ENCODE data around the gene HEXIM2. TPM values are rescaled to one million over a fixed set of nuclear protein-coding genes. Genes with fewer than 3 reads are reported as not detected.

The HEXIM2 gene
- total RNA-seq, 5 donors from 2014 or later (not counting 1 experiment from before 2014, with no cell fraction given) = 2.0 to 5.8 (median 3.3) TPM

- H3K4me1 Mint-ChIP-seq = peaks cover 18 to 24% (median 23%) of the 10 kb centered on the region in 3 donors
- POLR2A ChIA-PET = interaction anchor here in 1 of 2 donors (0.6 kb wide), 1 partner anchor 20 kb away, joined by 3 read pairs; no protein-coding TSS in a partner anchor
- ATAC-seq (replicated peaks in 1 of 4) (no peak), DNase-seq (no peak)
- H3K4me3 Mint-ChIP-seq = peak overlapping the region in 1 of 3 donors; percentile 82
- H3K27ac Mint-ChIP-seq = peak overlapping the region; percentile 59 to 68
- Histone ChIP-seq H3K27ac (ENCODE audit: low read length) (peak overlapping the region; percentile 38), H3K36me3 (ENCODE audit: control insufficient read depth in 2 of 2, extremely low read depth in 1 of 2, insufficient read depth in 1 of 2, low read length in 1 of 2) (no peaks in the 10 kb centered on the region), H3K4me3 (ENCODE audit: control insufficient read depth in 1 of 2, extremely low read depth in 1 of 2, low read length in 1 of 2) (no peak overlapping the region), H3K27me3 (replicated peaks in 1 of 2; ENCODE audit: control insufficient read depth in 2 of 2, extremely low read depth in 1 of 2, insufficient read depth in 2 of 2, low read length in 1 of 2) (no peaks in the 10 kb centered on the region), H3K9me3 (no peaks in the 10 kb centered on the region), H3K4me1 (ENCODE audit: control insufficient read depth in 1 of 2, extremely low read depth in 1 of 2, insufficient read depth in 2 of 2, low read length in 2 of 2) (peaks cover 12 to 25% of the 10 kb centered on the region in 2 experiments)
- CTCF ChIA-PET = no interaction called here
- no peaks in the 10 kb centered on the region for H3K27me3 Mint-ChIP-seq
- WGBS (ENCODE audit: insufficient coverage) = 89% methylated on average over 4 of the region's 5 CpGs
- H3K36me3 Mint-ChIP-seq = no peaks in the 10 kb centered on the region
- no peaks in the 10 kb centered on the region for H3K9me3 Mint-ChIP-seq
Measured at GRCh38 chr17:45170931-45171337, 9.3 kb downstream of the HEXIM2 start.

GRCh38 chr17:45171338-45172231 lies 9.9 kb downstream of the HEXIM2 start:
- Mint-ChIP-seq H3K9me3 (no peaks in the 10 kb centered on the region), H3K4me1 (peaks cover 19 to 24% (median 23%) of the 10 kb centered on the region in 3 donors), H3K27me3 (no peaks in the 10 kb centered on the region), H3K4me3 (peak overlapping the region in 2 of 3 donors; percentile 13 to 82), H3K36me3 (no peaks in the 10 kb centered on the region), H3K27ac (peak overlapping the region; percentile 59 to 98)
- ChIA-PET POLR2A (no interaction called here), CTCF (interaction anchor here in 1 of 2 donors (0.5 to 2.6 kb wide), 3 partner anchors 8 to 1680 kb away, joined by 3 to 20 read pairs (median 7); partner anchors contain the start of genes ACBD4 and WNT9B)
- H3K4me1 ChIP-seq (ENCODE audit: control insufficient read depth in 1 of 2, extremely low read depth in 1 of 2, insufficient read depth in 2 of 2, low read length in 2 of 2) = peaks cover 12 to 25% of the 10 kb centered on the region in 2 experiments
- WGBS (ENCODE audit: insufficient coverage) = 66% methylated on average over 11 of the region's 20 CpGs
- no peaks in the 10 kb centered on the region for H3K9me3 ChIP-seq
- H3K36me3 ChIP-seq (ENCODE audit: control insufficient read depth in 2 of 2, extremely low read depth in 1 of 2, insufficient read depth in 1 of 2, low read length in 1 of 2) = no peaks in the 10 kb centered on the region
- no peak for ATAC-seq (replicated peaks in 1 of 4)
- H3K4me3 ChIP-seq (ENCODE audit: control insufficient read depth in 1 of 2, extremely low read depth in 1 of 2, low read length in 1 of 2) = peak overlapping the region in 1 of 2 donors; percentile 35
- no peak for DNase-seq
- no peaks in the 10 kb centered on the region for H3K27me3 ChIP-seq (replicated peaks in 1 of 2; ENCODE audit: control insufficient read depth in 2 of 2, extremely low read depth in 1 of 2, insufficient read depth in 2 of 2, low read length in 1 of 2)
- H3K27ac ChIP-seq (ENCODE audit: low read length) = peak overlapping the region; percentile 62

- peak overlapping the region; percentile 49 to 98 for H3K27ac Mint-ChIP-seq
- no peaks in the 10 kb centered on the region for H3K9me3 ChIP-seq
- H3K27me3 ChIP-seq (replicated peaks in 1 of 2; ENCODE audit: control insufficient read depth in 2 of 2, extremely low read depth in 1 of 2, insufficient read depth in 2 of 2, low read length in 1 of 2) = no peaks in the 10 kb centered on the region
- no peaks in the 10 kb centered on the region for H3K36me3 ChIP-seq (ENCODE audit: control insufficient read depth in 2 of 2, extremely low read depth in 1 of 2, insufficient read depth in 1 of 2, low read length in 1 of 2)
- peaks cover 19 to 24% (median 23%) of the 10 kb centered on the region in 3 donors for H3K4me1 Mint-ChIP-seq
- H3K36me3 Mint-ChIP-seq = no peaks in the 10 kb centered on the region
- ATAC-seq (replicated peaks in 1 of 4) = no peak
- POLR2A ChIA-PET = no interaction called here
- peak overlapping the region; percentile 62 for H3K27ac ChIP-seq (ENCODE audit: low read length)
- peaks cover 12 to 25% of the 10 kb centered on the region in 2 experiments for H3K4me1 ChIP-seq (ENCODE audit: control insufficient read depth in 1 of 2, extremely low read depth in 1 of 2, insufficient read depth in 2 of 2, low read length in 2 of 2)
- peak overlapping the region; percentile 35 to 42 for H3K4me3 ChIP-seq (ENCODE audit: control insufficient read depth in 1 of 2, extremely low read depth in 1 of 2, low read length in 1 of 2)
- H3K9me3 Mint-ChIP-seq = no peaks in the 10 kb centered on the region
- no peaks in the 10 kb centered on the region for H3K27me3 Mint-ChIP-seq
- CTCF ChIA-PET = interaction anchor here in 1 of 2 donors (0.6 to 2.6 kb wide), 5 partner anchors 19 to 37 kb away, joined by 3 to 20 read pairs (median 6); partner anchors contain the start of genes ACBD4 and HEXIM1
- H3K4me3 Mint-ChIP-seq = peak overlapping the region; percentile 13 to 82 (median 13)
- no CpG with 5 or more reads among the region's 5 CpGs for WGBS (ENCODE audit: insufficient coverage)
- no peak for DNase-seq
Measured at GRCh38 chr17:45172232-45172540, 10.5 kb downstream of the HEXIM2 start.

- H3K36me3 Mint-ChIP-seq = no peaks in the 10 kb centered on the region
- ATAC-seq (replicated peaks in 1 of 4) (peak; percentile 80 to 88 (median 82)), DNase-seq (peak in 29 of 35 experiments; percentile 14 to 60 (median 33))
- H3K36me3 ChIP-seq (ENCODE audit: control insufficient read depth in 2 of 2, extremely low read depth in 1 of 2, insufficient read depth in 1 of 2, low read length in 1 of 2) = no peaks in the 10 kb centered on the region
- H3K4me1 ChIP-seq (ENCODE audit: control insufficient read depth in 1 of 2, extremely low read depth in 1 of 2, insufficient read depth in 2 of 2, low read length in 2 of 2) = peaks cover 12 to 25% of the 10 kb centered on the region in 2 experiments
- H3K4me1 Mint-ChIP-seq = peaks cover 19 to 24% (median 23%) of the 10 kb centered on the region in 3 donors
- H3K4me3 ChIP-seq (ENCODE audit: control insufficient read depth in 1 of 2, extremely low read depth in 1 of 2, low read length in 1 of 2) = peak overlapping the region; percentile 39 to 42
- 24% methylated on average over 7 of the region's 10 CpGs for WGBS (ENCODE audit: insufficient coverage)
- no peaks in the 10 kb centered on the region for H3K9me3 ChIP-seq
- ChIA-PET CTCF (interaction anchor here (0.6 to 2.6 kb wide), 7 partner anchors 11 to 37 kb away, joined by 3 to 20 read pairs (median 5); partner anchors contain the start of genes ACBD4 (in 2 of the 2), HEXIM1 (in 1 of the 2) and HEXIM2 (in 1 of the 2)), POLR2A (interaction anchor here (0.6 to 0.7 kb wide), 3 partner anchors 17 to 168 kb away, joined by 3 to 9 read pairs (median 3); no protein-coding TSS in a partner anchor)
- no peaks in the 10 kb centered on the region for H3K27me3 ChIP-seq (replicated peaks in 1 of 2; ENCODE audit: control insufficient read depth in 2 of 2, extremely low read depth in 1 of 2, insufficient read depth in 2 of 2, low read length in 1 of 2)
- no peaks in the 10 kb centered on the region for H3K9me3 Mint-ChIP-seq
- H3K27me3 Mint-ChIP-seq = no peaks in the 10 kb centered on the region
- peak overlapping the region; percentile 69 to 82 (median 74) for H3K4me3 Mint-ChIP-seq
- H3K27ac Mint-ChIP-seq = peak overlapping the region; percentile 93 to 98
- H3K27ac ChIP-seq (ENCODE audit: low read length) = peak overlapping the region; percentile 62
Measured at GRCh38 chr17:45172541-45173286, 11.0 kb downstream of the HEXIM2 start.

GRCh38 chr17:45175759-45176115 lies 14.1 kb downstream of the HEXIM2 start:
- CTCF ChIA-PET = interaction anchor here (0.6 to 0.8 kb wide), 2 partner anchors 15 to 40 kb away, joined by 3 read pairs; partner anchors contain the start of gene ACBD4 (in 1 of the 2)
- Mint-ChIP-seq H3K27me3 (no peaks in the 10 kb centered on the region), H3K4me1 (peaks cover 19 to 23% (median 21%) of the 10 kb centered on the region in 3 donors), H3K9me3 (no peaks in the 10 kb centered on the region), H3K27ac (peak overlapping the region in 1 of 2 donors; percentile 13), H3K4me3 (no peak overlapping the region), H3K36me3 (no peaks in the 10 kb centered on the region)
- H3K9me3 ChIP-seq = no peaks in the 10 kb centered on the region
- POLR2A ChIA-PET = interaction anchor here in 1 of 2 donors (0.9 kb wide), 1 partner anchor 19 kb away, joined by 3 read pairs; no protein-coding TSS in a partner anchor
- H3K36me3 ChIP-seq (ENCODE audit: control insufficient read depth in 2 of 2, extremely low read depth in 1 of 2, insufficient read depth in 1 of 2, low read length in 1 of 2) = no peaks in the 10 kb centered on the region
- no peak overlapping the region for H3K4me3 ChIP-seq (ENCODE audit: control insufficient read depth in 1 of 2, extremely low read depth in 1 of 2, low read length in 1 of 2)
- H3K4me1 ChIP-seq (ENCODE audit: control insufficient read depth in 1 of 2, extremely low read depth in 1 of 2, insufficient read depth in 2 of 2, low read length in 2 of 2) = peaks cover 12 to 25% of the 10 kb centered on the region in 2 experiments
- H3K27ac ChIP-seq (ENCODE audit: low read length) = no peak overlapping the region
- no CpG with 5 or more reads among the region's 3 CpGs for whole genome bisulfite sequencing (ENCODE audit: insufficient coverage)
- no peak for ATAC-seq (replicated peaks in 1 of 4)
- DNase-seq = no peak
- H3K27me3 ChIP-seq (replicated peaks in 1 of 2; ENCODE audit: control insufficient read depth in 2 of 2, extremely low read depth in 1 of 2, insufficient read depth in 2 of 2, low read length in 1 of 2) = no peaks in the 10 kb centered on the region

GRCh38 chr17:45177563-45177962 lies 15.9 kb downstream of the HEXIM2 start:
- no peaks in the 10 kb centered on the region for H3K27me3 ChIP-seq (replicated peaks in 1 of 2; ENCODE audit: control insufficient read depth in 2 of 2, extremely low read depth in 1 of 2, insufficient read depth in 2 of 2, low read length in 1 of 2)
- no peak for ATAC-seq (replicated peaks in 1 of 4)
- no peaks in the 10 kb centered on the region for H3K36me3 ChIP-seq (ENCODE audit: control insufficient read depth in 2 of 2, extremely low read depth in 1 of 2, insufficient read depth in 1 of 2, low read length in 1 of 2)
- no peak overlapping the region for H3K4me3 ChIP-seq (ENCODE audit: control insufficient read depth in 1 of 2, extremely low read depth in 1 of 2, low read length in 1 of 2)
- ChIA-PET POLR2A (no interaction called here), CTCF (no interaction called here)
- peaks cover 5 to 11% (median 6%) of the 10 kb centered on the region in 3 donors for H3K4me1 Mint-ChIP-seq
- H3K9me3 ChIP-seq = no peaks in the 10 kb centered on the region
- peaks cover 3 to 10% of the 10 kb centered on the region in 2 experiments for H3K4me1 ChIP-seq (ENCODE audit: control insufficient read depth in 1 of 2, extremely low read depth in 1 of 2, insufficient read depth in 2 of 2, low read length in 2 of 2)
- DNase-seq = no peak
- H3K36me3 Mint-ChIP-seq = no peaks in the 10 kb centered on the region
- no peaks in the 10 kb centered on the region for H3K9me3 Mint-ChIP-seq
- no peak overlapping the region for H3K4me3 Mint-ChIP-seq
- H3K27ac ChIP-seq (ENCODE audit: low read length) = no peak overlapping the region
- H3K27me3 Mint-ChIP-seq = no peaks in the 10 kb centered on the region
- H3K27ac Mint-ChIP-seq = no peak overlapping the region
- WGBS (ENCODE audit: insufficient coverage) = 90% methylated on average over 2 of the region's 7 CpGs

All from T-cell (primary cell).